ENCODE measurements around the gene RAB7A. TPM values are rescaled to one million over a fixed set of nuclear protein-coding genes. Genes with fewer than 3 reads are reported as not detected.
A peak's percentile ranks its signal among the peaks of the same experiment; 100 is the strongest.

RAB7A gene
- total RNA-seq, 1 donor from 2014 or later, result 194 TPM

DNA sequence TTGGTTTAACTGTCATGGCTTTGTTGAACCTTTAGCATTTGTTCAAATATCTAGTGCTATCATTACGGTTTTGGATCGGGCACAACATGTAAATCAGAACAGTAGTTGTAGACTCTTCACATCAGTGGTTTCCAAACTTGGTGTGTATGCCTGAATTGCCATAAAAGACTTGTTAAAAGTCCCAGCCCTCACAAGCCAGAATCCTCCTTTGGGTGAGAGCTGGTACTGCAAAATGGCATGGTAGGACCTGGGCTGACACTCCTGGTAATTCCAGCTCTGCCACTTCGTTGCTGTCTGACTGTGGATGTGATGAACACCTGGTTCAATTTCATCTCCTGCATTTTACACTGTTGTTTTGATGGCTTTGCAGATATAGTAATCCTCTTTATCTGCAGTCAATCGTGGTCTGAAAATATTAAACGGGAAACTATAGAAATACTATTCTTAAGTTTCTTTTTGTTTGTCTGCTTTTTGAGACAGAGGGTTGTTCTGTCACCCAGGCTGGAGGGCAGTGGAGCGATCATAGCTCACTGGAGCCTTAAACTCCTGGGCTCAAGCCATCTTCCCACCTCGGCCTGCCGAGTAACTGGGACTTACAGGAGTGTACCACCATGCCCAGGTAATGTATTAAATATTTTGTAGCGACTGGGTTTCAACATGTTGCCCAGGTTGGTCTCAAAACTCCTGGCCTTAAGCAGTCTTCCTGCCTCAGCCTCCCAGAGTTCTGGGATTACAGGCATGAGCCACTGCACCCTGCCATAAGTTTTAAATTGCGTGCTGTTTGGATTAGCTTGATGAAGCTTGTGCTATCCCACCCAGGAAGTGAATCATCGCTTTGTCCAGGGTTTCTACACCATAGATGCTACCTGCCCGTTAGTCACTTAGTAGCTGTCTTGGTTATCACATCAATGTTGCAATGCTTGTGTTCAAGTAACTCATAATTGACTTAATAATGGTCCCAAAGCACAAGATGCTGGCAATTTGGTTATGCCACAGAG lies 61.6 kb downstream of the RAB7A start:
- no peak for DNase-seq (ENCODE audit: low spot score)

DNA sequence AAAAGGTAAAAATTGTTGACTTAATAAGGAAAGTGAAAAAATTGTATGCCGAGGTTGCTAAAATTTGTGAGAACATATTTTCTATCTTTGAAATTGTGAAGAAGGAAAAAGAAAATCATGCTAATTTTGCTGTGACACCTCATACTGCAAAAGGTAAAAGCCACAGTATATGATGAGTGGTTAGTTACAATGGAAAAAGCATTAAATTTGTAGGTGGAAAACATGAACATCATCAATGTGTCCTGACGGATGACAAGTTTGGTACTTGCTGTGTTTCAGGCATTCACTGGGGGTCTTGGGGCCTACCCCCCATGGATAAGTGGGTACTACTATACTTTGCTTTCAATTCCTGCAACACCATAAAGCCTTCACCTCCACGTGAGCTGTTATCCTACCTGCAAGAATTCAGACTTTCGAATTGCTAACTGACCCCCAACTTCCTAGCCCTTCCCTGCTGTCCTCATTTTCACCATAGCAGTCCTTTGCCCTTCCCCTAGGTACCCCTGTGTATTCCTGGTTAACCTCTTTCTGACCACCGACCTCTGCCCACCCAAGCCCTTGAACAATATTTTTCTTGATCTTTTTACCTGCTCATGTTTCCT lies 62.4 kb downstream of the RAB7A start:
- DNase-seq (ENCODE audit: low spot score), result no peak

DNA sequence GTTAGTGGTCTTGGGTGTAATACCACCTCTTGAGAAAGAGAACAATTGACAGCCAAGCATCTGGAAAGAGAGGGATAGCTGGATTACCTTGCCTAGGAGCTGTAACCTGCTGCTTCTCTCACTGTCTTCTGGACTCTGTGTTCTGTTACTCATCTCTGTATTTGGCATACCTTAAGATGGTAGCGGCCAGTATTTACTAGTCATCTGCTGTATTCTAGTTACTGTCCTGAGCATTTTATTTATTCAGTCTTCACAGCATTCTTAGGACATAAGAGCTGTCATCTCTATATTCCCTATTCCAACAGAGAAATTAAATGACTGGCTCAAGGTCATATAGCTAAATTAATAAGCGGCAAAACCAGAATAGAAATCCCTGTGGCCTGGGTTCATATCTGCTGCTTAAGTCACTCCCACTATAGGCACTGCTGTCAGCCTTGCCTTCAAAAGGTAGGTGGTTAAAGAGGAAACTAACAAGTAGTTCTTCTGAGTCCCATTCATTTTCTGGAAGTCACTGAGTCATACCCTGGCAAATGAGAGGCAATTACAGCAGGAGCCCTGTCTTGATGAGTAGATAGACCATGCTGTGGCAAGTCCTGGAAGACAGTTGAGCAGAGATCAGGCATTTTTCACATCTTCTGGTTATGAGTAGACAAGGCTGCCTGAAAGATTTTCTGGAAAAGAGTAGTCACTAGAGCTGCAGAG lies 68.2 kb downstream of the RAB7A start:
- no peak for DNase-seq (ENCODE audit: low spot score)

DNA sequence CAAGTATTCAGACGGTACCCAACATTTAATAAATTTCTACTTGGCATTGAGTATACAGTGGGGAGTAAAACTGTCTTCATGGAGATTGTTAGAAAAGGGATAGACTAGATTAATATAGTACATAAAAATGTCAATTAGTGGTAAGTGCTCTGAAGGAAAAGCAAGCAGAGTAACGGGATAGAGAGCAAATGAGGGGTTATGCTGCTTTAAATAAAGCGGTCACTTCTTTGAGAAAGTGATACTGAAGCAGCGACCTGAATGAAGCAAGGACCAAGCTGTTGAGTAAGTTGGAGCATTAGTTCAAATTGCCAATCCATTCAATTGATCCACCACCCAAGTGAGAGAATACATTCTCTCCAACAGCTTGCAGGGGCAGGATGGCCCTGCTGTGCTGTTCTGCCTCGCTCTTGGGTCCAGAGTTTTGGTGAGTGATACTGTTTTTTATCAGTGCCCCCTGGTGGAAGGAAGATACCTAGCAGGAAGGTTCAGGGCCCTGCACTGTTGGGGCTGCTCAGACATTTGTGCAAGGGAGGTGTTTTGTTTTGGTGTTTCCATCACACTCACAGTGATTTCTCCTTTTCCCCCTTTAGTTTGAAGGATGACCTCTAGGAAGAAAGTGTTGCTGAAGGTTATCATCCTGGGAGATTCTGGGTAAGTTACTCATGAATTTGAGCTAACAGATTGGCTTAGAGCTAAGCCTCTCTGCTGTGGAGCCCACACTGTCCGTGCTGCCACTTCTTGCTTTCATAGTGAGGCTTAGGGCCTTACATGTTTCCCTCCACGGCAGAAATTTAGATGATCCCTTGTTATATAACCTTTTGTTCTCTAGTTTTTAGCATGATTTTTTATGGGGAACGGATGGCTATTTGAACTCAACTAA lies 69.0 kb downstream of the RAB7A start:
- peak; percentile 67 for DNase-seq (ENCODE audit: low spot score)

DNA sequence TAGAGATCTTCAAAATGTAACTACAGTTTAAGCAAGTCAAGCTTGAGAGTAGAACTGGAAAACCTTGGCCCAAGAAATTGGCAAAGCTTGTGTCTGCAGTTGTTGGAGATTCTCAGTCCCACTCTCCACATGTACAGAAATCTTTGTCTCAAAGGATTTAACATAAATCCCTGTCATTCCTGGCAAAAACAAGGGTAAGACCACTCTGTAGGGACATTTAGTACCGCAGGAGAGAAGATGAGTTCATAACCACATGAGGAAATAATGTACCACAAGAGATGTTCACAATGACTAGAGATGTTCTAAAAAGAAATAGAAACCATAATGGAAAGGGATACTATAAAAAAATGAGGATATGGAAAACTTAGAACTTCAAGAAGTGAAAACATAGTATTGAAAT lies 73.7 kb downstream of the RAB7A start:
- no peak for DNase-seq (ENCODE audit: low spot score)

DNA sequence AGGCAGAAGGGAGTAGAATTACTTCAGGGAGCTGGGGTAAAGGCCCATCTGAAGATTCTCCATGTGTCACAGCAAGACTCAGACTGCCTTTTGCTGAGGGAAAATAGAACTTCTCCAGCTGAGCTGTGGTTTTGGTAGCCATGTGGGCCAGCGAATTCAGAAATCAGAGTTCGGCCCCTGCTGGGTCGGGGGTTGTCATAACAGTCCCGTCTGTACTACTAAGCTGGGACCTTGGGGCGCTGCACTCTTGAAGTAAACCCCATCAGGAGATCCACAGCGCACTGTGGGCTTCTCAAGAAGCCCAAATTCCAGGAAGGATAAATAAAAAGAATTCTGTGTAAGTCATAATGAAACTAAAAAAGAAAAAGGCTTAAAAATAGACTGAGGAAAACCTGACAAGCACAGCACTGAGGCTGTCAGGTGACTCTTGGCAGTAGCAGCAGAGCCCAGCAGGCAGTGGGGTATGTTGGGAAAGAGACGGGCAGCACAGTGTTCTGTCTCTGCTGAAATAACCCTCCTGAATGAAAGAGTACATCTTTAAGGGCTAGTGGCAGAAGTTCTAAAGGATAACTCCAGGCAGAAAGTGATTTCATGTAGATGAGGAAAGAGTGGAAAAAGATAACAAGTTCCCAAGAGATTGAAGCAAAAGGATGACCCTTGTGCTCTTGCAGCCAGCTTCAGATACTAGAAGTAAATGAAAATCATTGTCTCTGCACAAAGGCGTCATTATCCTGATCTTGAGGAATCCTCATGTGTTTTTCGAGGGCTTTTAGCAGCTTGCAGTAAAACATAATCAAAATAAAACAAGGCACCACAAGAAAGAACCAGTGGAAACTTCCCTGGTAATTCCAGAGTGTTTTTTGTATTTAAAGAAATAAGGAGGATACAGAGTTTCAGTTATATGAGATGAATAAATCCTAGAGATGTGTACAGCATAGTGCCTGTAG lies 74.5 kb downstream of the RAB7A start:
- DNase-seq (ENCODE audit: low spot score), result no peak

DNA sequence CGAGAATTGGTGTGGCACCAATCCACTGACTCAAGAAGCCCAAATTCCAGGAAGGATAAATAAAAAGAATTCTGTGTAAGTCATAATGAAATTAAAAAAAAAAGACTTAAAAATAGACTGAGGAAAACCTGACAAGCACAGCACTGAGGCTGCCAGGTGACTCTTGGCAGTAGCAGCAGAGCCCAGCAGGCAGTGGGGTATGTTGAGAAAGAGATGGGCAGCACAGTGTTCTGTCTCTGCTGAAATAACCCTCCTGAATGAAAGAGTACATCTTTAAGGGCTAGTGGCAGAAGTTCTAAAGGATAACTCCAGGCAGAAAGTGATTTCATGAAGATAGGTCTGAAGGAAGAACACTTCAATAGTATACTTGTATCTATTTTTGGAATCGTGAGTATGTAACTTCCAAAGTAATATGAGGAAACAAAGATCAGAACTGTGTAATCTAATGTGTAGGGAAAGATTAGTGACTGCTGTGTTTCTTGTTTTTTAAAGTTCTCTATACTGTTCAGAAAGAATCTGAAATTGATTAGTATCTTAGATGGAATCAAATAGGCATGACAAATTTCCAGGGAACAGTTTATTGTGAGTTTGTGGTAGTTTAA lies 75.9 kb downstream of the RAB7A start:
- DNase-seq (ENCODE audit: low spot score), result no peak

DNA sequence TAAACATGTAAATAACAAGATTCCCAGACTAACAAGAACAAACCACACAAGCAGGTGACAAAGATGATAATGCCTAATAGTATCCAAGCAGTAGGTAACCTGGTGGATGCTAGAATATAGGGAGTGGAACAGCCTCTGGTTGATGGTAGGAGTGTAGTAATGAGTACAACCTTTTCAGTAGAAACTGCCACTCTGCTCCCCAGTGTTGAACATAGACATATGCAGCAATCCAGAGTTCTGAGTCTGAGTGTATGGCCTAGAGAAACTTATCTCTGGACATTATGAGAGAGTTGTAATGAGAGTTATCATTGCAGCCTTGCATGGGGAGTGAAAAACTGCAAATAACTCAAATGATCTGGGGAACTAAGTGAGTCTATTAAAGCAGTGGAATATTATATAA lies 77.3 kb downstream of the RAB7A start:
- no peak for DNase-seq (ENCODE audit: low spot score)

DNA sequence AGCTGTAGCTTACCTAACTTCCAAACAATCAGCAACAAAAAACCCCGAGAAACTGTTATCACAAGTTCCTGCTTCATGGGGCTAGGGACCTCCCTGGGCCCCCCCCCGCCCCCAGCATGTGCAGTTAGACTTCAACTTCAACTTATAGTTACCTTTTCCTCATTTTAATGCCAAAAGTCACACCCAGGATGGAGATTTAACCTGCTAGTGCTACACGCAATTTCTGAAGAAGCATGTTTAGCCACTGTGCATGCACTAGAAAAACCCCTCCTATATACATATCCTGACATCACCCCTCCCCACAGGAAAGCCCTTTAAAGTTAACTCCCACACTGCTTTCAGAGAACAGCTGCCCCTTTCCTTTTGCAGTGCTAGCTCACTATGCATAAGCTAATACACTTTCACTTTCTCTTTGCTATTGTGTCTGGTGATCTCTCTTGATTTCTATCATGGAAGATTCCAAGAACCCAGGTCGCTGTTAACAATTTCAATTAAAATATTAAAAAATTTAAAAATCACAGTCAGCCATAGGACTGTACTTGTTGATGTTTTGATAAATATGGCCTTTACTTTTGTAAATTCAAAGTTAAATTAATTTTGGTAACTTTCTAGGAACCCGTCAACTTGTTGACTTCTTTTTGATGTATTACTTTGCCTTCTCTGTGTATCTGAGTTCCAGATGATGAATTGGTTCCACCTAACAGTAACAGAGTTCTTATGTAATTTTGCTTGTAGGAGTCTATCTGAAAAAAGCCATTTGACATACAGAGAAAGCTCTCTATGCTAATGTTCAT lies 78.2 kb downstream of the RAB7A start:
- no peak for DNase-seq (ENCODE audit: low spot score)

DNA sequence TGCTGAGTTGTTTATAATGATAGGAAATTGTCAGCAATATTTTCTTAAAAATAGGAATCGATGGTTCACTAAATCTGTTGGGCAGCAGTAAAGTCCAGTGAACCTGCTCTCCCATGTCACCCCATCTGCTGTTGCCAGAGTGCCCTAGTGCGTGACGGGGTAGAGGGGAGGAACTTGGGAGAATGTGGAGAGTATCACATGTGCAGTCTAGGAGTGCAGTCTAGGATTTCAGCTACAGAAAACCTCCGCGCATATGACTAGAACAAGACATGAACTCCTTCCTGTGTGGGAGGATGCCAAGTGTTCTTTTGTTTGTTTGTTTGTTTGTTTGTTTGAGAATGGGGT lies 78.8 kb downstream of the RAB7A start:
- DNase-seq (ENCODE audit: low spot score), result no peak

DNA sequence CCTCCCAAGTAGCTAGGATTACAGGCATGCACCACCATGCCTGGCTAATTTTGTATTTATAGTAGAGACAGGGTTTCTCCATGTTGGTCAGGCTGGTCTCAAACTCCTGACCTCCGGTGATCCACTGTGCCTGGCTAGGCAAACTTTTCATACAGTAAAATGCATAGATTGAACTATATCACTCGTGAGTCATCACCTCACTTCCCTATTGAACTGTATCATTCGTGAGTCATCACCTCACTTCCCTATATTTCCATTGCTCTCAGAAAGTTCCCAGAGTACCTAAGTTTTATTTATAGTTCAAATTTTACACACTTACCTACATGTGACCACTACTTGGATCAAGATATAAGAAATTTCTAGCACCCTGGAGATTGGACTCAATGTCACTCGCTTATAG lies 79.8 kb downstream of the RAB7A start:
- DNase-seq (ENCODE audit: low spot score), result no peak

DNA sequence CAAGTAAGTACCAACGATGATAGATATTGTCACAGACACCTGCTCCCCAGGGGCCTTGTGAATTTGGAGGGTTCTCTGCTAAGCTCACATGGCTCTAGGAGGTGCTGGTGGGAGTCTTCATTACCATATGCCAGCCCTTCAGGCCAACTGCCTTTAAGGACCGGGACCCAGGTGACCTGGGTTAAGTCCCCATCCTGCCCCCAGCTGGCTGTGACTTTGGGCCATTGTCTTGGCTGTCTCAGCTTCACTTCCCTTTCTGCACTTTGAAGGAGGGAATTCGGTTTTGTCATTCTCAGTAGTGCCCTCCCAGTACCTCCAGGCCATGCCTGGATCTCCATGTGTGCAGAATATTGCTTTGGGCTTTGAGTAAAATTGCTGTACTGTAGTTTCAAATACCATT lies 80.6 kb downstream of the RAB7A start:
- no peak for DNase-seq (ENCODE audit: low spot score)

DNA sequence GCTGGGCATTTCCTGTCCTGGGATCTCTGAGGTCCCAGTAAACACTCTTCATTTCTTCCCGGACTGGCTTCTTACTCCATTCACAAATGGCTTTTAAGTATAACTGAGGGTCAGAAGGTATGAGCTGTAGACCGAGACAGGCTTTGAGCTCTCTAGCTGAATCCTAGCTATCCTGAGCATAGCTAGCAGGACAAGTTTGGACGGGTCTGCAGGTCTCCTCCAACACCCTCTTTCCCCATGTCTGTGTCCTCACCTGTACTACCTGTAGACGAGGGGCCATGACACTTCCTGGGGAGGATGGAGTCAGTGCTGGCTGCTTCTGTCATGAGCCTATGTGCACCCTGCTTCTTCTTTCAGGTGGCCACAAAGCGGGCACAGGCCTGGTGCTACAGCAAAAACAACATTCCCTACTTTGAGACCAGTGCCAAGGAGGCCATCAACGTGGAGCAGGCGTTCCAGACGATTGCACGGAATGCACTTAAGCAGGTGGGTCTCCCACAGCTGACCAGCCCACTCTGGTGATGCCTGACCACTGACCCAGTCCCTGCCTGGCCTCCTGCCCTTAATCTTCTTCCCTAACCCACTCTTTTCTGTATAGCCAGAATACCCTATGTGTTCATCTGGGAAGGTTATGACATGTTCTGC lies 81.3 kb downstream of the RAB7A start:
- DNase-seq (ENCODE audit: low spot score), result no peak

DNA sequence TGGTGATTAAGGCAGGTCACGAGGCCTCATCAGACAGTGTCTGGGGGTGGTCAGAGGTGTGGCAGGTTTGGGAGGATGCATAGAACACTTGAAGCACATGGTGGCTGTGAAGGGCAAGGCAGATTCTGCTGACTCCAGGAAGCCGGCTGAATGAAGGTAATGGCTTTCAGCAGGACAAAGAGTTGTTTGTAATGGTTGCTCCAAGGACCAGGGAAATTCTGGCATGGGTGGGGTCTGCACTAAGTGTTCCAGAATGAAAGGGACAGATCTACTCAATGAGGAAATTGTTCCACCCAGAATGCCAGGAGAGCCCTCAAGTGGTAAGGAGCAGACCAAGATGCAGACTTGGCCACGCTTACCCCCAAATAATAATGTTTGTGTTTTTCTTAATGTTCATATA lies 82.7 kb downstream of the RAB7A start:
- DNase-seq (ENCODE audit: low spot score), result no peak

DNA sequence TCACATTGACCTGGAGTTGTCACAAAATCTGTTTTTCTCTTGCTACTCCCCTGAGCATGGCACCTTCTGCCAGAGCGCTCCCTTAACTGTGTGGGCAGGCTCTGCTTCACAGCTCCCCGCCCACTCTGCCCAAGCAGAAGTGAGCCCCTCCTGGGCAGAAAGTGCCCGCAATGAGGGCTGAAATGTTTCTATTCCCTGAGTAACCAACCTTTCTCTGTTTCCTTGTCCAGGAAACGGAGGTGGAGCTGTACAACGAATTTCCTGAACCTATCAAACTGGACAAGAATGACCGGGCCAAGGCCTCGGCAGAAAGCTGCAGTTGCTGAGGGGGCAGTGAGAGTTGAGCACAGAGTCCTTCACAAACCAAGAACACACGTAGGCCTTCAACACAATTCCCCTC lies 87.1 kb downstream of the RAB7A start:
- DNase-seq (ENCODE audit: low spot score), result no peak

DNA sequence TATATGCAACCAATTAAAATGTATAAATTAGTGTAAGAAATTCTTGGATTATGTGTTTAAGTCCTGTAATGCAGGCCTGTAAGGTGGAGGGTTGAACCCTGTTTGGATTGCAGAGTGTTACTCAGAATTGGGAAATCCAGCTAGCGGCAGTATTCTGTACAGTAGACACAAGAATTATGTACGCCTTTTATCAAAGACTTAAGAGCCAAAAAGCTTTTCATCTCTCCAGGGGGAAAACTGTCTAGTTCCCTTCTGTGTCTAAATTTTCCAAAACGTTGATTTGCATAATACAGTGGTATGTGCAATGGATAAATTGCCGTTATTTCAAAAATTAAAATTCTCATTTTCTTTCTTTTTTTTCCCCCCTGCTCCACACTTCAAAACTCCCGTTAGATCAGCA lies 88.1 kb downstream of the RAB7A start:
- no peak for DNase-seq (ENCODE audit: low spot score)

DNA sequence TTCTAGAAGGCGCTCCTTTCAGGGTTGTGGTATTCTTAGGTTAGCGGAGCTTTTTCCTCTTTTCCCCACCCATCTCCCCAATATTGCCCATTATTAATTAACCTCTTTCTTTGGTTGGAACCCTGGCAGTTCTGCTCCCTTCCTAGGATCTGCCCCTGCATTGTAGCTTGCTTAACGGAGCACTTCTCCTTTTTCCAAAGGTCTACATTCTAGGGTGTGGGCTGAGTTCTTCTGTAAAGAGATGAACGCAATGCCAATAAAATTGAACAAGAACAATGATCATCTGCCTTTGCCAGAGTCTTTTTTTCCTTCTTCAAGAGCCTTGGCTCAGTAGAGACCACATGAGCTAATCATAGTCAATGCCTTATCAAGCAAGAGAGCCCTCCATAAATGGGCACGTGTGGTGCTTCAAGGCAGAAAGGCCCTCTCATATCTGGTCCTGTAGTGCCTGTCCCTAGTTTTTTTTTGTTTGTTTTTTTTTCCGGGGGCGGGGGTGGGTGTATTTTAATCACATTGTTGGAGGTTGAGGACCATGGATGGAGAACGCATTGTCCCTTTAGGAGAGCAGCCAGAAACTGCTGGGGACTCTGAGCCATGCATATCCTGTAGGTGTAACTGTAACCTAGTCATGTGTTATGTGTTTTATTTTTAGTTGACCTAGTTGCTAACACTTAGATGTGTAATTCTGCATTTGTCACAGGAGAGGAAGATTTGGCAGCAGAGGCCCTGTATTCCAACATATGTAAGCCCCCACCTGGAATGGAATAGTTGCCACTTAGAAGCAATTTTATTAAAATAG lies 88.7 kb downstream of the RAB7A start:
- no peak for DNase-seq (ENCODE audit: low spot score)
